ENCODE results near the gene ECEL1. TPM values are rescaled to one million over a fixed set of nuclear protein-coding genes. Genes with fewer than 3 reads are reported as not detected.

ECEL1 gene
- total RNA-seq, 2 experiments from 2014 or later = 0.10 TPM; not detected in 1

Other genes with a start within 250 kb of the ECEL1 start
- gene ALPP, start 109.1 kb downstream of the ECEL1 start, total RNA-seq = not detected
- gene ALPG, start 81.0 kb downstream of the ECEL1 start, total RNA-seq = not detected
- not detected for gene ALPI, start 31.7 kb downstream of the ECEL1 start, total RNA-seq
- gene PRSS56, start 32.6 kb upstream of the ECEL1 start, total RNA-seq = not detected
- not detected for gene CHRND, start 38.3 kb upstream of the ECEL1 start, total RNA-seq
- not detected for gene CHRNG, start 51.9 kb upstream of the ECEL1 start, total RNA-seq
- 1 to 10 TPM; 5.8 to 7.2 TPM for gene TIGD1, start 62.7 kb upstream of the ECEL1 start, total RNA-seq
- 10 to 100 TPM; 51.7 to 55.7 TPM for gene EIF4E2, start 62.9 kb upstream of the ECEL1 start, total RNA-seq
- gene EFHD1, start 145.8 kb upstream of the ECEL1 start, total RNA-seq = 1 to 10 TPM in 1 of 2 experiments, under 1 TPM in 1; 0.61 to 1.2 TPM
- 10 to 100 TPM; 50.0 to 51.4 TPM for gene GIGYF2, start 209.5 kb upstream of the ECEL1 start, total RNA-seq

Measured in activated CD4-positive, alpha-beta memory T cell treated with anti-CD3 and anti-CD28 coated beads for 36 hours (primary cell).